ENCODE results near the gene FAM209B.

FAM209B gene

GRCh38 chr20:56575961-56576360, 42.9 kb downstream of the FAM209B start:
- H3K27me3 Mint-ChIP-seq (ENCODE audit: low read depth), result peaks cover 8% of the 10 kb centered on the region
- peaks cover 5% of the 10 kb centered on the region for H3K9me3 Mint-ChIP-seq
- H3K27ac Mint-ChIP-seq, result no peak overlapping the region
- no peaks in the 10 kb centered on the region for H3K36me3 Mint-ChIP-seq (ENCODE audit: low read depth)
- H3K4me1 Mint-ChIP-seq, result no peaks in the 10 kb centered on the region
- no peak overlapping the region for H3K4me3 Mint-ChIP-seq
- TF ChIP-seq CTCF (IDR thresholded peaks at IDR 0.05; ENCODE audit: unreplicated experiment in 3 of 3), result no peak

- H3K27me3 Mint-ChIP-seq (ENCODE audit: low read depth), result peaks cover 8% of the 10 kb centered on the region
- H3K9me3 Mint-ChIP-seq, result no peaks in the 10 kb centered on the region
- no peak overlapping the region for H3K27ac Mint-ChIP-seq
- no peaks in the 10 kb centered on the region for H3K36me3 Mint-ChIP-seq (ENCODE audit: low read depth)
- no peaks in the 10 kb centered on the region for H3K4me1 Mint-ChIP-seq
- no peak for TF ChIP-seq CTCF (IDR thresholded peaks at IDR 0.05; ENCODE audit: unreplicated experiment in 3 of 3)
- no peak overlapping the region for H3K4me3 Mint-ChIP-seq
Observed at GRCh38 chr20:56579301-56579710, 46.3 kb downstream of the FAM209B start.

GRCh38 chr20:56580226-56580625, 47.2 kb downstream of the FAM209B start:
- H3K4me3 Mint-ChIP-seq, result no peak overlapping the region
- H3K9me3 Mint-ChIP-seq, result no peaks in the 10 kb centered on the region
- peaks cover 4% of the 10 kb centered on the region for H3K27me3 Mint-ChIP-seq (ENCODE audit: low read depth)
- no peak for TF ChIP-seq CTCF (IDR thresholded peaks at IDR 0.05; ENCODE audit: unreplicated experiment in 3 of 3)
- no peak overlapping the region for H3K27ac Mint-ChIP-seq
- H3K36me3 Mint-ChIP-seq (ENCODE audit: low read depth), result no peaks in the 10 kb centered on the region
- H3K4me1 Mint-ChIP-seq, result no peaks in the 10 kb centered on the region

GRCh38 chr20:56581701-56582100, 48.7 kb downstream of the FAM209B start:
- Mint-ChIP-seq H3K36me3 (ENCODE audit: low read depth) (no peaks in the 10 kb centered on the region), H3K27ac (no peak overlapping the region), H3K4me1 (no peaks in the 10 kb centered on the region), H3K27me3 (ENCODE audit: low read depth) (peaks cover 4% of the 10 kb centered on the region), H3K9me3 (no peaks in the 10 kb centered on the region), H3K4me3 (no peak overlapping the region)
- TF ChIP-seq CTCF (IDR thresholded peaks at IDR 0.05; ENCODE audit: unreplicated experiment in 3 of 3), result no peak

GRCh38 chr20:56582542-56582941, 49.5 kb downstream of the FAM209B start:
- no peak overlapping the region for H3K27ac Mint-ChIP-seq
- no peaks in the 10 kb centered on the region for H3K9me3 Mint-ChIP-seq
- peaks cover 11% of the 10 kb centered on the region for H3K27me3 Mint-ChIP-seq (ENCODE audit: low read depth)
- no peak overlapping the region for H3K4me3 Mint-ChIP-seq
- H3K36me3 Mint-ChIP-seq (ENCODE audit: low read depth), result no peaks in the 10 kb centered on the region
- TF ChIP-seq CTCF (IDR thresholded peaks at IDR 0.05; ENCODE audit: unreplicated experiment in 3 of 3), result no peak
- no peaks in the 10 kb centered on the region for H3K4me1 Mint-ChIP-seq

GRCh38 chr20:56584916-56585315, 51.9 kb downstream of the FAM209B start:
- no peak overlapping the region for H3K4me3 Mint-ChIP-seq
- no peaks in the 10 kb centered on the region for H3K9me3 Mint-ChIP-seq
- no peak overlapping the region for H3K27ac Mint-ChIP-seq
- no peaks in the 10 kb centered on the region for H3K36me3 Mint-ChIP-seq (ENCODE audit: low read depth)
- TF ChIP-seq CTCF (IDR thresholded peaks at IDR 0.05; ENCODE audit: unreplicated experiment in 3 of 3), result no peak
- no peaks in the 10 kb centered on the region for H3K4me1 Mint-ChIP-seq
- peaks cover 9% of the 10 kb centered on the region for H3K27me3 Mint-ChIP-seq (ENCODE audit: low read depth)

All from nephron (organoid).